NB4 (cell line): Measurements from ENCODE around the gene WDR35.

ENCODE experiments used
- POLR2A ChIP-seq: IDR thresholded peaks from 2 replicates; pipeline ENCODE4 v1.6.1; 2011; ENCODE audit warnings: mild to moderate bottlenecking; ENCODE audit not compliant: insufficient read length; ENCODE audit errors: extremely low read depth
- TF ChIP-seq, protein P1 (sequence below): IDR thresholded peaks from one replicate; pipeline ENCODE4 v1.5.1; 2012; ENCODE audit warnings: low read depth, low read length

GRCh38 chr2:20027260-20027677 is 37.4 kb upstream of the WDR35 start:
- TF ChIP-seq, protein P1, sequence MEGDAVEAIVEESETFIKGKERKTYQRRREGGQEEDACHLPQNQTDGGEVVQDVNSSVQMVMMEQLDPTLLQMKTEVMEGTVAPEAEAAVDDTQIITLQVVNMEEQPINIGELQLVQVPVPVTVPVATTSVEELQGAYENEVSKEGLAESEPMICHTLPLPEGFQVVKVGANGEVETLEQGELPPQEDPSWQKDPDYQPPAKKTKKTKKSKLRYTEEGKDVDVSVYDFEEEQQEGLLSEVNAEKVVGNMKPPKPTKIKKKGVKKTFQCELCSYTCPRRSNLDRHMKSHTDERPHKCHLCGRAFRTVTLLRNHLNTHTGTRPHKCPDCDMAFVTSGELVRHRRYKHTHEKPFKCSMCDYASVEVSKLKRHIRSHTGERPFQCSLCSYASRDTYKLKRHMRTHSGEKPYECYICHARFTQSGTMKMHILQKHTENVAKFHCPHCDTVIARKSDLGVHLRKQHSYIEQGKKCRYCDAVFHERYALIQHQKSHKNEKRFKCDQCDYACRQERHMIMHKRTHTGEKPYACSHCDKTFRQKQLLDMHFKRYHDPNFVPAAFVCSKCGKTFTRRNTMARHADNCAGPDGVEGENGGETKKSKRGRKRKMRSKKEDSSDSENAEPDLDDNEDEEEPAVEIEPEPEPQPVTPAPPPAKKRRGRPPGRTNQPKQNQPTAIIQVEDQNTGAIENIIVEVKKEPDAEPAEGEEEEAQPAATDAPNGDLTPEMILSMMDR: no peak
- TF ChIP-seq POLR2A: no peak
